MM.1S (cell line): ENCODE measurements around the gene ZBTB7C.

Source experiments
- DNase-seq: peaks from one replicate; pipeline ENCODE4 v3.0.0-alpha.2; 2015
- H2AFZ ChIP-seq: fragments of 300-600 bp; sonication (generic); 2 replicates; pipeline ENCODE4 v1.6.0; 2016; ENCODE audit warnings: antibody characterized with exemption, low read length
- H3F3A ChIP-seq: fragments of 300-600 bp; sonication (generic); 2 replicates; pipeline ENCODE4 v1.6.1; 2016; ENCODE audit warnings: mild to moderate bottlenecking, antibody characterized with exemption, low read length, moderate library complexity, mixed read lengths; ENCODE audit not compliant: insufficient read depth
- H3K27ac ChIP-seq: fragments of 300-600 bp; sonication (generic); 2 replicates; pipeline ENCODE4 v1.5.1; 2016; ENCODE audit warnings: mild to moderate bottlenecking, low read length
- H3K27me3 ChIP-seq: fragments of 300-600 bp; sonication (generic); replicated peaks from 2 replicates; pipeline ENCODE4 v1.6.0; 2016; ENCODE audit warnings: low read length; ENCODE audit not compliant: insufficient read depth
- H3K36me3 ChIP-seq: fragments of 300-600 bp; sonication (generic); replicated peaks from 2 replicates; pipeline ENCODE4 v1.6.1; 2016; ENCODE audit warnings: mild to moderate bottlenecking, low read length, mixed read lengths; ENCODE audit not compliant: insufficient read depth
- H3K4me1 ChIP-seq: fragments of 300-600 bp; sonication (generic); 2 replicates; pipeline ENCODE4 v1.6.1; 2016; ENCODE audit warnings: low read length, mixed read lengths
- H3K4me2 ChIP-seq: fragments of 300-600 bp; sonication (generic); 2 replicates; pipeline ENCODE4 v1.6.0; 2016; ENCODE audit warnings: low read depth, low read length
- H3K4me3 ChIP-seq: fragments of 300-600 bp; sonication (generic); 2 replicates; pipeline ENCODE4 v1.5.1; 2016; ENCODE audit warnings: low read length, mixed read lengths
- H3K79me2 ChIP-seq: fragments of 300-600 bp; sonication (generic); 2 replicates; pipeline ENCODE4 v1.6.1; 2016; ENCODE audit warnings: mixed run types, low read length, mixed read lengths
- H3K9ac ChIP-seq: fragments of 300-600 bp; sonication (generic); 2 replicates; pipeline ENCODE4 v1.6.1; 2016; ENCODE audit warnings: low read length, mixed read lengths
- H3K9me2 ChIP-seq: fragments of 300-600 bp; sonication (generic); replicated peaks from 2 replicates; pipeline ENCODE4 v1.6.1; 2016; ENCODE audit warnings: mild to moderate bottlenecking, low read length, mixed read lengths; ENCODE audit not compliant: insufficient read depth
- H3K9me3 ChIP-seq: fragments of 300-600 bp; sonication (generic); replicated peaks from 2 replicates; pipeline ENCODE4 v1.6.1; 2016; ENCODE audit warnings: mild to moderate bottlenecking, low read length, mixed read lengths; ENCODE audit not compliant: insufficient read depth
- H4K20me1 ChIP-seq: fragments of 300-600 bp; sonication (generic); 2 replicates; pipeline ENCODE4 v1.6.1; 2016; ENCODE audit warnings: mild to moderate bottlenecking, low read length, moderate library complexity, mixed read lengths; ENCODE audit not compliant: insufficient read depth
- EZH2 ChIP-seq: fragments of 300-600 bp; sonication (generic); optimal IDR thresholded peaks from 2 replicates; pipeline ENCODE3; 2017; ENCODE audit warnings: low read depth, mild to moderate bottlenecking, antibody characterized with exemption, low read length, mixed read lengths
- EZH2phosphoT487 ChIP-seq: fragments of 300-600 bp; sonication (generic); IDR thresholded peaks from 2 replicates; pipeline ENCODE4 v1.6.1; 2018; ENCODE audit warnings: antibody characterized with exemption, low read length
- TF ChIP-seq, protein P1 (sequence below): fragments of 300-600 bp; sonication (generic); IDR thresholded peaks from 2 replicates; pipeline ENCODE4 v1.5.1; 2016; ENCODE audit warnings: antibody characterized with exemption, low read length, mixed read lengths

Gene ZBTB7C

DNA sequence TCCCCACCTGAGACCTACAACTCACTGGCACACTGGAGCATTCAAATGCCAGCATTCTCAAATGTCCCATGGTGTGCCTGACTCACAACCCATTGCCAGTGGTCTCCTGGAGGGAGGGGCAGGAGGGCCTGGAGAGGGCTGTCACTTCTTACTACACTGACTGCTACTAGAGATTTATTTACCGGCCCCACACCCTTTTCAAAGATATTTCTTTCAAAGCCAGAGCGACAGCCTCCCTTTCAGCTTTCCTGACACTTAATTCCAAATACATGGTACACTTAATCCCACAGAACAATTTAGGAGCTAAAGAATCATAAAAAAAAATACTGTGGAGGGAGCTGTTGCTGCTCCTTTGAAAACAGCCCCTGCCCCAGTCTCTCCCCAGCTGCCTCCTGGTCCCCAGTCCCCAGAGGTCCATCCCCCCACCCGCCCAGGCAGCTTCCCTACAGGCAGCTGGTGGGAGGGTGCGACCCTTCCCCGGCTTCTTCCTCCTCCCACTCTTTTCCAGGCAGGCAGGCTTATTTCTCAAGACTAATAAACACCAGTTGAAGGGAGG lies 349.6 kb downstream of the ZBTB7C start:
- Histone ChIP-seq H3K4me1 (no peaks in the 10 kb centered on the region), H4K20me1 (no peaks in the 10 kb centered on the region), H2AFZ (no peak overlapping the region), H3K9me3 (no peaks in the 10 kb centered on the region), H3F3A (no peaks in the 10 kb centered on the region), H3K27me3 (no peaks in the 10 kb centered on the region), H3K9ac (no peak overlapping the region), H3K4me2 (no peak overlapping the region), H3K4me3 (no peak overlapping the region), H3K27ac (no peak overlapping the region), H3K36me3 (no peaks in the 10 kb centered on the region), H3K9me2 (no peaks in the 10 kb centered on the region), H3K79me2 (no peaks in the 10 kb centered on the region)
- DNase-seq = no peak
- TF ChIP-seq EZH2 (no peak), EZH2phosphoT487 (no peak)
- TF ChIP-seq, protein P1, sequence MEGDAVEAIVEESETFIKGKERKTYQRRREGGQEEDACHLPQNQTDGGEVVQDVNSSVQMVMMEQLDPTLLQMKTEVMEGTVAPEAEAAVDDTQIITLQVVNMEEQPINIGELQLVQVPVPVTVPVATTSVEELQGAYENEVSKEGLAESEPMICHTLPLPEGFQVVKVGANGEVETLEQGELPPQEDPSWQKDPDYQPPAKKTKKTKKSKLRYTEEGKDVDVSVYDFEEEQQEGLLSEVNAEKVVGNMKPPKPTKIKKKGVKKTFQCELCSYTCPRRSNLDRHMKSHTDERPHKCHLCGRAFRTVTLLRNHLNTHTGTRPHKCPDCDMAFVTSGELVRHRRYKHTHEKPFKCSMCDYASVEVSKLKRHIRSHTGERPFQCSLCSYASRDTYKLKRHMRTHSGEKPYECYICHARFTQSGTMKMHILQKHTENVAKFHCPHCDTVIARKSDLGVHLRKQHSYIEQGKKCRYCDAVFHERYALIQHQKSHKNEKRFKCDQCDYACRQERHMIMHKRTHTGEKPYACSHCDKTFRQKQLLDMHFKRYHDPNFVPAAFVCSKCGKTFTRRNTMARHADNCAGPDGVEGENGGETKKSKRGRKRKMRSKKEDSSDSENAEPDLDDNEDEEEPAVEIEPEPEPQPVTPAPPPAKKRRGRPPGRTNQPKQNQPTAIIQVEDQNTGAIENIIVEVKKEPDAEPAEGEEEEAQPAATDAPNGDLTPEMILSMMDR = no peak

- no peak for DNase-seq
- Histone ChIP-seq H3K4me2 (no peak overlapping the region), H2AFZ (no peak overlapping the region), H3K9me2 (no peaks in the 10 kb centered on the region), H4K20me1 (no peaks in the 10 kb centered on the region), H3K9ac (no peak overlapping the region), H3K79me2 (no peaks in the 10 kb centered on the region), H3K36me3 (no peaks in the 10 kb centered on the region), H3K4me1 (no peaks in the 10 kb centered on the region), H3K9me3 (no peaks in the 10 kb centered on the region), H3K27me3 (no peaks in the 10 kb centered on the region), H3K4me3 (no peak overlapping the region), H3K27ac (no peak overlapping the region), H3F3A (no peaks in the 10 kb centered on the region)
- TF ChIP-seq EZH2 (no peak), EZH2phosphoT487 (no peak)
- TF ChIP-seq, protein P1 = no peak
These were observed 350.7 kb downstream of the ZBTB7C start for GRCh38 chr18:48058486-48058885.

DNA sequence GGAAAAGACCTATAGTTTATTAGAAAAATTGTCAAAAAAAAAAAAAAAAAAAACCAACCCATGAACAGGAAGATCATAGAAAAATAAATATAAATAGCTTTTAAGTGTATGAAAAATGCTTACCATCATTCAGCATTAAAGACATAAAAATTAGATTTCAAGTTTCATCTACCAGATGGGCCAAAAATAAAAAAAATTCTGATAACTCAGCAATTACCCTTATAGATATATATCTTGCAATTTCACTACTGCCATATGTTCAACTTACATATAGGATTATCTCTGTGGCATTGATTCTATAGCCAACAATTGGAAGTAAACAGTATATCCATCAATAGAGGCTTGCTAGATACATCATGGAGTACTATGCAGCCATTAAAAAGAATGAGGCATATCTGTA lies 352.2 kb downstream of the ZBTB7C start:
- Histone ChIP-seq H4K20me1 (no peaks in the 10 kb centered on the region), H3K9ac (no peak overlapping the region), H3F3A (no peaks in the 10 kb centered on the region), H3K4me3 (no peak overlapping the region), H3K4me1 (no peaks in the 10 kb centered on the region), H3K27ac (no peak overlapping the region), H3K4me2 (no peak overlapping the region), H3K9me3 (no peaks in the 10 kb centered on the region), H2AFZ (no peak overlapping the region), H3K79me2 (no peaks in the 10 kb centered on the region), H3K9me2 (no peaks in the 10 kb centered on the region), H3K36me3 (no peaks in the 10 kb centered on the region), H3K27me3 (no peaks in the 10 kb centered on the region)
- no peak for DNase-seq
- TF ChIP-seq EZH2 (no peak), EZH2phosphoT487 (no peak)
- TF ChIP-seq, protein P1 = no peak
